Measurements from ENCODE around the gene AKAP13.

DNA sequence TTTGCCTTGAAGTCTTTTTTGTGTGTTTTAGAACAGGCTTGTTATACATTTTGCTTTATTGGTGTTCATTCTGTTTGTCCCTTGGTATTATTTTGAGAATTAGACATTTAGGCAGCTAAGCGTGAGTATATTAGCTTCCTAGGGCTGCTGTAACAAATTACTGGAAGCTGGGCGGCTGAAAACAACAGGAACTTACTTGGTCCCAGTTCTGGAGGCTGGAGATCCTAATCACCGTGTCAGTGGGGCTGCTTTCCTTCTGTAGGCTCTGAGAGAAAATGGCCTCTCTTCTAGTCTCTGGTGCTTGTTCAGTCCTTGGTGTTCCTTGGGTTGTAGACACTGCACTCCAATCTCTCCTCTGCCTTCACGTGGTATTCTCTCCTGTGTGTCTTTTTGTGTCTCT is 272.1 kb downstream of the AKAP13 start:
- no peak for TF ChIP-seq TCF12 (IDR thresholded peaks at IDR 0.05; ENCODE audit: low read depth)
- TF ChIP-seq, protein P1, sequence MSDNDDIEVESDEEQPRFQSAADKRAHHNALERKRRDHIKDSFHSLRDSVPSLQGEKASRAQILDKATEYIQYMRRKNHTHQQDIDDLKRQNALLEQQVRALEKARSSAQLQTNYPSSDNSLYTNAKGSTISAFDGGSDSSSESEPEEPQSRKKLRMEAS (IDR thresholded peaks at IDR 0.05) = no peak
- TF ChIP-seq, protein P2, sequence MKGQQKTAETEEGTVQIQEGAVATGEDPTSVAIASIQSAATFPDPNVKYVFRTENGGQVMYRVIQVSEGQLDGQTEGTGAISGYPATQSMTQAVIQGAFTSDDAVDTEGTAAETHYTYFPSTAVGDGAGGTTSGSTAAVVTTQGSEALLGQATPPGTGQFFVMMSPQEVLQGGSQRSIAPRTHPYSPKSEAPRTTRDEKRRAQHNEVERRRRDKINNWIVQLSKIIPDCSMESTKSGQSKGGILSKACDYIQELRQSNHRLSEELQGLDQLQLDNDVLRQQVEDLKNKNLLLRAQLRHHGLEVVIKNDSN (IDR thresholded peaks at IDR 0.05) = no peak
